HG03439 (cell line): ENCODE results near the gene SPSB4.
A peak's percentile ranks its signal among the peaks of the same experiment; 100 is the strongest.

ENCODE experiments used
- ATAC-seq: cut with Tn5 transposase; IDR thresholded peaks from one replicate; pipeline ENCODE4 v1.9.1; 2021; ENCODE audit warnings: mild to moderate bottlenecking, moderate library complexity; ENCODE audit not compliant: unreplicated experiment

SPSB4 gene

DNA sequence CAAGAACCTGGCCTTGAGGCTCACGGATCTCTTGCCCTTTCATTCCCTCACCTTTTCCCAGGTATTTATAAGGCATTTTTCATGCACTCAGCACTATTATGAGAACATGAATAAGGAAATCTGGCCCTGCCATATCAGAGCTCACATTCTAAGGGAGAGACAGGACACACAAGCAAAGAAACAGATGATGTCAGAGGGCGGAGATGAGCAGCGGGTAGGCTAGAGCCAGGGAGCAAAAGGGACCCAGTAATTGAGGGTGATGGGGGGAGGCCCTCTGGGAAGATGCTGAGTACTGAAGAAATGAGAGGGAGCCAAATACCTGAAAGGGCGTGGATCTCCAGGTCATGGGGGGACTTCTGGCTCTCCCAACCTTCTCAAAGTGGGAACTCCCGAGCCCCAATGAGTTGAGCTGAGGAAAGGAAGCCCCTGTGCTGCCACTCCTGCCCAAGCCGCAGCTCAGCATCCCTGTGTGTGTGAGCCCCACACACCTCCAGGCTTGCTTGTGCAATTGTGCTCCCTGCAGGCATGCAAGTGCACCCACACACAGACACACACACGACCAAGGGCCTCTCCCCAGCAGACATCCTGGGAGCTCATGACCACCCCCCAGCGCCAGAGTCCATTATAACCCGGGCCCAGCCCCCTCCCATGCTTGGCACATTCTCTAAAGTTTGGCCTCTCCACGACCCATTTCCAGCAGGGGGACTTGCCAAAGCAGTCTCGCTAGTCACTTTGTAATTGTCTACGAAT lies 99.1 kb downstream of the SPSB4 start:
- no peak for ATAC-seq

DNA sequence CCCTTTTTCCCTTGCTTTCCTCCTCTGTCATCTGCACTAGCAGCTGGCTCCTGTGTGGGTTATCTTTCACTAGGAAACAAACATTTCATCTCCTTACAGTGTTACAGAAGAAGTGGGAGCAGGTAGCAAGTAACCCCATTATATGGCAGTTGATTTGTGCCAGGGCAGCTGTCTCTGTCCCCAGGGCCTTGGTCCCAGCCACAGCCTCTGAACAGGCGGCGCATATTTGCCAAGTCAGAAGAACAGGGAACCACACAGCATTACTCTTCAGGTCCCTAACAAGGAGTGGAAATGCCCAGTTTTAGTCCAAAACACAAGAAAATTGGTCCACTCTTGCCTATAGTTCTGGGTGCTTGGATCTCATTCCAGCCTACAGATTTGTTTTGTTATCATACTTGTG lies 99.8 kb downstream of the SPSB4 start:
- ATAC-seq = no peak

DNA sequence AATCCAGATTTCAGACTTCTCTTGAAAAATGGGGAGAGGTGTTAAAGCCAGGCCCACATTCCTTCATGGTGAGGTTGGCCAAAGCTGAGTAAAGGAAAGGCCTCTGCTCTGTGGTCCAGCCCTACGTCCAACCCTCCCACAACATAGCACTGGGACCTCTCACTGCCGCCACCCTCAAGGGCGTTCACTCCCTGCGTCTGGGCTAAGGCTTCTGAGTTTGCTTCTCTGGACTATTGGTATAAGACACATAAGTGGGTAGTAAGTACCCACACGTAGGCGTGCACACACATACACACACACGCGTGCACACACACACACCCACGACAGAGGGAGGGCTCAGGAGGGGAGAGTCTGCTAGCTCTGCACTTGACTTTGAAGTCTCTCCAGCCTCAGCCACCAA lies 100.3 kb downstream of the SPSB4 start:
- ATAC-seq = no peak

- no peak for ATAC-seq
Observed at GRCh38 chr3:141152130-141152529, 101.0 kb downstream of the SPSB4 start.

GRCh38 chr3:141152801-141153678 lies 101.9 kb downstream of the SPSB4 start:
- ATAC-seq = no peak

- no peak for ATAC-seq
Observed at GRCh38 chr3:141153679-141153966, 102.5 kb downstream of the SPSB4 start.

DNA sequence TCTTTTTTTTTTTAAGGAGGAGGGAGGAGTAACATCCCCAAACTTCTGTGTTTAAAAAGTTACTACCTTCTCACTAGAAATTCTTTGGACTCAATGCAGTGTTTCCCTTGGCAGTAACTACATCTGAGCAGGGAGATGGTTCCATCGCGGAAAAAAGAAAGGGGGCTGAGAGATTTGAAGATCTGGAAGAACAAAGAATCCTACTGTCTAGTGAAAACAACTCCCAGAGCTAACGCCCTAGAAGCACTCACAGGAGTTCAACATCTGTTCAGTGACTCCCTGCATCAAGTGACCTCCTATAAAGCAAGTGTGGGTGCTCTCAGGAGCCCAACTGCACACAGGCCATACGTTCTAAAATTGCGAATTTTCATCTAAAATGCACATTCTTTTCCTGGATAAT lies 113.7 kb downstream of the SPSB4 start:
- no peak for ATAC-seq

DNA sequence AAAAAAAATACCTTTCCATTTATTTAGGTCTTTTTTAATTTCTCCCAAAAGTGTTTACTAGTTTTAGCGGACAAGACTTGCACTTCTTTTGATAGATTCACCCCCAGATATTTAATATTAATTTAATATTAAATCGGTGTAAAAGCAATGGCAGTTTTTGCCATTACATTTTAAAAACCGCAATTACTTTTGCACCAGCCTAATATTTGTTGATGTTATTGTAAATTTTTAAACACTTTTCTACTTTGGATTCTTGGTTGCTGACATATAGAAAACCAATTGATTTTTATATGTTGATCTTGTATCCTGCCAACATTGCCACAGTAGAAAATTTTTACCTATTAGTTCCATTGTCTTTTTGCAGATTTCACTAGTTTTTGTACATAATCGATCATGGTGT lies 116.5 kb downstream of the SPSB4 start:
- ATAC-seq = no peak

DNA sequence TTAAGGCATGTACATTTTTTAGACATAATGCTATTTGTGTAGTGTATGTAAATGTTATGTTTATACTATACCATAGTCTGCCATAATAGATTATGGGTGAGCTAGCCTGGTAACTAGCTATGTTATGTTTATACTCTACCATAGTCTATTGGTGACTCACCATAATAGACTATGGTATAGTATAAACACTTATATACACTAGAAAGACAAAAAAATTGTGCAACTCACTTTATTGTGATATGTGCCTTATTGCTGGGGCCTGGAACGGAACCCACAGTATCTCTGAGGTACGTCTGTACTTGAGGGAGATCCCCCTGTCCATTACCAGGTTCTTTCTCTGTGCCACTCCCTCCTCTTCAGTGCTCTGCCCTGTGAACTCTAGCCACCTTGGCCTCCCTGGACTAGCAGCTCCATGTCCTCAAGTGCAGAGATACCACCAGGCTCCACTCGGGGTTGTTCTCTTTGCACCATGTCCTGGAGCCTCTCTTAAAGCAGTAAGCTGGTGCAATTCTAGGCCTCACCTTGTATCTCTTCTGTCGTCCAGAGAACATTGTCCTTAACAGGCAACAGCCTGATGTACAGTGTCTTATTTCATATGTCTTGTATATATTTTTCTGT lies 119.6 kb downstream of the SPSB4 start:
- ATAC-seq = no peak

DNA sequence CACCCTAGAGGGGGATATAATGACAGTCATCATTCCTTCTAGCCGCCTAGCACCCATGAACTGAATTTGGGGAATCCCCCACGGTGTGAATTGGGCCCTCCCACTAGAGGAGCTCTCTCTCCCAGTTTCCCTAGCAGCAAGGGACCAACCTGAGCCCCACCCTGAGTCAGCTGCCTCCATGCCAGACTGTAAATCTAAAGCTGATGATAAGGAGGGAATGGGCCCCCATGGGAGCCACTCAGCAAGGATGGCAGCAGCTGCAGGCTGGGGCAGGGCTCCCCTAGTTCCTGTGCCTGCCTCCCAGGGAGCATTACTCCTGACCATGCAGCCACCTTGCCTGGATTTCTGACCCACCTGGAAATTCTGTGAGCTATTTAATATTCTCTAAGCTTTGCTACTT lies 123.5 kb downstream of the SPSB4 start:
- no peak for ATAC-seq

GRCh38 chr3:141176775-141177174 lies 125.6 kb downstream of the SPSB4 start:
- no peak for ATAC-seq

GRCh38 chr3:141178026-141178425 lies 126.9 kb downstream of the SPSB4 start:
- no peak for ATAC-seq

- no peak for ATAC-seq
Observed at GRCh38 chr3:141178551-141178950, 127.4 kb downstream of the SPSB4 start.

DNA sequence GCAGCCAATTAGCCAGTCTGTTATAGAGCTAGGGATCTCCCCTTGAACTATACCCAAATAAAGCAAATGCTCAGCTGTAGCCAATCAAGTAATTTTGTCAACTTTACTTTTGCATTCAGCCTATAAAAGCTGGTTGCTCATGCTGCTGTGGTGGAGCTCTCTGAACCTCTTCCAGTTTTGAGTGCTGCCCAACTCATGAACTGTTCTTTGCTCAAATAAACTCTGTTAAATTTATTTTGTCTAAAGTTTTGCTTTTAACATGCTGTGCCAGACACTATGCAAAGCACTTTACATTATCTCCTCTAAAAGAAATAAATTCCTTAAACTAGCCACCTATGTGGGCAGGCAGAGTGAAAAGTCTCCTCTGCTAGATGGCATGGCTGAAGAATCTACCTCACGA lies 128.8 kb downstream of the SPSB4 start:
- no peak for ATAC-seq

GRCh38 chr3:141181196-141181595 lies 130.0 kb downstream of the SPSB4 start:
- no peak for ATAC-seq

GRCh38 chr3:141181819-141182218 lies 130.7 kb downstream of the SPSB4 start:
- no peak for ATAC-seq

DNA sequence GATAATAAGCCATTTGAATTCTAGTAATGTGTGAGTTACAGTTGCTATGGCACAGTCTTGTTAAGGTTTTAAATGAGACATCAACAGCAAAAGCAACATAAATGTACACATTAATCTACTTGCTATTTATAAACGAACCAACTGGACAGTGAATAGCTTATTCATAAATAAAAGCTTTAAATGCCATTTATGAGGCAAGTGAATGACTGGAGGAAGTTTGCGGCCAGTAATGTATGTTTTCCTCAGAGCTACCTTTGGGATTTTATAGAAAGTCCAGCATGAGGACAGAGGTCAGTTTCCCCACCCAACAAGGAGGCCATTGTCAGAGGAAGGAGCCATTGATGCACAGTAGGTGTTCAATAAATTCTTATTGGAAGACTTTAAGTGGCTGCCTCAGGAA lies 132.5 kb downstream of the SPSB4 start:
- no peak for ATAC-seq

DNA sequence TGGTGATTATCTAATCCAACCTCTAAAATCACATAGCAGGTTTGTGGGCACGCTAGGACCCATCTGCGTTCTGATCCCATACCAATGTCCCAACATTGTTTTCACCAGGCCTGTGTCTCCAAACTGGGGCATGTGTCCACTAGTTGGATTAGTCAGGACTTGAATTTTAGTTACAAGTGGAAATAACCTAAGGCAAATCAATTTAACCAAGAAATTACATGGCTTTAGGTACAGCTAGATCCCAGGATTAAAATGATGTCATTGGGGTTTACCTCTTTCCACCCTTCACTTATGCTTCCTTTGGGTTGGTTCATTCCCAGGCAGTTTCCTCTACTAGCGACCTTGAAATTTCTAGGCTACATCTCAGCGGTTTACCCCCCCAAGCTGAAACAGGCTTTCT lies 133.3 kb downstream of the SPSB4 start:
- ATAC-seq = no peak

DNA sequence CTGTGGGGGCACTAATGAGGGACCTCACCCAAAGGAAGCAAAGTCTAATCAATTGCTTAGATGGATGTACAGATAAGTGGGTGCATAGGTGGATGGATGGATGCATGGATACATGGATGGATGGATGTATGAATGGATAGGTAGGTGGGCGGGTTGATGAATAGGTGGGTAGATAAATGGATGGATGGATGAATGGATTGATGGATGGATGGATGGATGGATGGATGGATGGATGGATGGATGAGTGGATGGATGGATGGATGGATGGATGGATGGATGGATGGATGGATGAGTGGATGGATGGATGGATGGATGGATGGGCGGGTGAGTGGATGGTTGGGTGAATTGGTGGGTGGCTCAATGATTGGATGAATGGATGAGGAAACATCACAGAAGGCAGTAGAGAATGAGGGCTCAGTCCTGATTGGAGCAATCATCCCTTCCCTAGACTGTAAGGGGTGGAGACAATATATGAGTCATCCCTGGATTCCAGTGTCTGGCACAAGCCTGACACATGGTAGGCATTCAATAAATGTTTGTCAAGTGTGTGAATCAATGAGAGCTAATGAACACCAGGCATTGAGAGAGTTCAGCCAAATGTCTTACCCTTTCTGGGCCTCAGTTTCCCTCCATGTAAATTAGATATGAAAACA lies 140.1 kb downstream of the SPSB4 start:
- ATAC-seq = no peak

DNA sequence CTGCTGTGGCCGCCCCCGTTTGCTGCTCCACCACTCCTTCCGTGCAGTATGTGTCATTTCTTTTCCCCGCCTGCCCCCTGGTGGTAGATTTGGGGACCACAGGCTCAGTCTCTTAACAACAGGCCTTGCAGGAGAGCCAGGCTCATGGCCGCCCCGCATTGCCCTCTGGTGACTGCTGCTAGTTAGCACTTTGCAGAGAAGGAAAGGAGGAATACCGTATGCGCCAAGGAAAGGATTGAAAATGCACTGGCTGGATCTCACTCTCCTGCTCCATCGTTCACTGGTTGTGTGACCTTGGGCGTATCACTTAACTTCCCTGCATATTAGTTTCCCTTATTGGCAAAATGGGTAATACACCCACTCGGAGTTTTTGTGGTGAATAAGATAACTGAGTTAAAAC lies 141.2 kb downstream of the SPSB4 start:
- peak; percentile 100 for ATAC-seq

DNA sequence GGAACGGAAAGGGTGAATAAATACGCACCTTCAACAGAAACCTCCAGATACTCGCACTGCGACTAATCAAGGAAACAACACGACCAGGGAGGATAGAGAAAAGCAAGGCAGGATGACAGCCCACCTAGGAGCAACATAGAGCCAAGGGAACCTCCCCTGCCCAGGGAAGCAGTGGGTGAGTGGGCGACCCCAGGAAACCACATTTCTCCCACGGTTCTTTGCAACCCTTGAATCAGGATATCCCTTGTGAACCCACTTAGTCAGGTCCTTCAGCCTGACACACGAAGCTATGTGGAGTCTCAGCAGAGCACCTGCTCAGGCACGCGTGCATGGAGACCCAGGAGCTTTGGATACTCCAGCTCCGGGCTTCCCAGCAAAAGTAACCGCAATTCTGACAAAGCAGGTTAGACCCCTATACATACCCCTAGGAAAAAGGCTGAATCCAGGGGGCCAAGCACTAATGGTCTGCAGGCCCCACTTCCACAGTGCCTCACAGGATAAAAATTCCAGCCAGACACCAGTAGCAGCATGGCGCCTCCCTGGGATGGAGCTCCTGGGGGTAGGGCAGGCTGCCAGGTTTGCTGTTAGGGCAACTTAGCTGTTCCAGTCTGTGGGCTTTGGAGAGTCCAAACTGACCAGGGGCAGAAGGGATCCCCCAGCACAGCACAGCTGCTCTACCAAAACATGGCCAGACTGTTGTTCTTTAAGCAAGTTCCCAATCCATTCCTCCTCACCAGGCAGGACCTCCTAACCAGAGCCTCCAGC lies 142.1 kb downstream of the SPSB4 start:
- ATAC-seq = no peak
